GM12878 (cell line): Measurements from ENCODE around the gene PGBD4. TPM values are rescaled to one million over a fixed set of nuclear protein-coding genes. Genes with fewer than 3 reads are reported as not detected.

Experiments used
- ATF2 ChIP-seq: IDR thresholded peaks from 2 replicates; pipeline ENCODE4 v1.6.1; 2012; ENCODE audit warnings: low read length, inconsistent platforms
- CTCF ChIP-seq, 3 experiments: IDR thresholded peaks in 2 of 3; conservative IDR thresholded peaks in 1 of 3; 2 replicates each; pipeline ENCODE4 v1.5.1; 2011; ENCODE audit warnings: low read depth in 3 of 3, low read length in 3 of 3, mild to moderate bottlenecking in 3 of 3, control low read depth in 2 of 3, moderate library complexity in 2 of 3, inconsistent platforms in 1 of 3, mixed read lengths in 1 of 3; ENCODE audit not compliant: control insufficient read depth in 2 of 3, insufficient read depth in 1 of 3; ENCODE audit errors: extremely low read depth in 1 of 3
- E2F4 ChIP-seq: IDR thresholded peaks from 2 replicates; pipeline ENCODE4 v1.6.1; 2012; ENCODE audit warnings: low read depth, low read length, improper control_type of control experiment
- KDM1A ChIP-seq: fragments of 200-600 bp; sonication (generic); IDR thresholded peaks from 2 replicates; pipeline ENCODE4 v1.6.1; 2016; ENCODE audit warnings: borderline replicate concordance
- NR2C1 ChIP-seq: fragments of 450-650 bp; IDR thresholded peaks from 2 replicates; pipeline ENCODE4 v1.6.1; 2017; ENCODE audit warnings: antibody characterized with exemption, mild to moderate bottlenecking, moderate library complexity
- POU2F2 ChIP-seq: IDR thresholded peaks from 3 replicates; pipeline ENCODE4 v1.6.1; 2011; ENCODE audit warnings: low read depth, mild to moderate bottlenecking, low read length, borderline replicate concordance
- RELB ChIP-seq: fragments of 450-650 bp; IDR thresholded peaks from 2 replicates; pipeline ENCODE4 v1.6.1; 2017; ENCODE audit warnings: low read depth, mild to moderate bottlenecking, moderate library complexity
- SPI1 ChIP-seq: IDR thresholded peaks from 2 replicates; pipeline ENCODE4 v1.6.1; 2011; ENCODE audit warnings: low read depth, mild to moderate bottlenecking, low read length, moderate library complexity, borderline replicate concordance; ENCODE audit not compliant: insufficient read depth
- ZSCAN29 ChIP-seq: fragments of 450-650 bp; IDR thresholded peaks from 2 replicates; pipeline ENCODE4 v1.6.1; 2017; ENCODE audit warnings: mild to moderate bottlenecking, moderate library complexity
- polyA plus RNA-seq, 11 experiments: library from polyadenylated mRNA; depleted of rRNA in 4 of 11; unstranded in 6 of 11; stranded (reverse) in 5 of 11; fragments of >200 nt; fragmentation: Nextera tagmentation in 4 of 11; fragmentation: Illumina TruSeq in 1 of 11; extraction: Ambion mirVana in 4 of 11; extraction: Trizol in 1 of 11; gene quantifications; 1 replicate in 1 of 11; 2 replicates in 10 of 11; pipeline versions ENCODE4 v1.2.1 to v1.2.3, GENCODE V29; 2011 to 2016; ENCODE audit warnings: inconsistent platforms in 2 of 11, missing spikeins in 2 of 11, low read depth in 1 of 11
- total RNA-seq, 4 experiments: library from RNA; depleted of rRNA in 3 of 4; stranded (reverse); fragments of >200 nt in 3 of 4; fragmentation: Illumina TruSeq in 1 of 4; extraction: Trizol in 1 of 4; gene quantifications; 2 replicates each; pipeline versions ENCODE4 v1.2.1 to v1.2.3, GENCODE V29; 2013 to 2021
- TF ChIP-seq, protein P1 (sequence below): fragments of 450-650 bp; IDR thresholded peaks from 2 replicates; pipeline ENCODE4 v1.6.1; 2017; ENCODE audit warnings: antibody characterized with exemption, mild to moderate bottlenecking, moderate library complexity
- TF ChIP-seq, protein P2 (sequence below): fragments of 450-650 bp; IDR thresholded peaks from 2 replicates; pipeline ENCODE4 v1.6.1; 2014; ENCODE audit warnings: mild to moderate bottlenecking
- TF ChIP-seq, protein P3 (sequence below): IDR thresholded peaks from 2 replicates; pipeline ENCODE4 v1.6.1; 2011; ENCODE audit warnings: low read depth, low read length, improper control_type of control experiment, borderline replicate concordance

The PGBD4 gene
- total and polyA plus RNA-seq, 10 of the 15 experiments (the other 5 are each of a cell fraction or from before 2014, with no cell fraction given), result 1.2 to 5.8 (median 2.8) TPM

DNA sequence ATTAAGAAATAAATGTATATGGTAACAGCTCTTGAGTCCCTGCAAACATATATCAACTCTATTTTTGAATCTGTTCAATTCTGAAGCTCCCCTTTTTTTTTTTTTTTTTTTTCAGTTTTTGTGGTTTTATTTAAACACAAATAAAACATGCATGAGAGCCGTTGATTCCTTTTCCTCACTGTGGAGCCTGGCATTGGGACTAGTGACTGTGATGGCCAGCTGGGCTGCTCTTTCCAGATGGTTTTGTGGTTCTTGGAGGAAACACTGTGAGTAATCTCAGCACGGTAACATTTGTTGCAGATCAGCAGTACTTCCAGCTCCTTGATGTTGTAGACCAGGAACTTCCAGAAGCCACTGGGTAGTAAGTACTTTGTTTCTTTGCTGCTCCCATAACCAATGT, 16.1 kb upstream of the PGBD4 start (continued):
- TF ChIP-seq, protein P1, sequence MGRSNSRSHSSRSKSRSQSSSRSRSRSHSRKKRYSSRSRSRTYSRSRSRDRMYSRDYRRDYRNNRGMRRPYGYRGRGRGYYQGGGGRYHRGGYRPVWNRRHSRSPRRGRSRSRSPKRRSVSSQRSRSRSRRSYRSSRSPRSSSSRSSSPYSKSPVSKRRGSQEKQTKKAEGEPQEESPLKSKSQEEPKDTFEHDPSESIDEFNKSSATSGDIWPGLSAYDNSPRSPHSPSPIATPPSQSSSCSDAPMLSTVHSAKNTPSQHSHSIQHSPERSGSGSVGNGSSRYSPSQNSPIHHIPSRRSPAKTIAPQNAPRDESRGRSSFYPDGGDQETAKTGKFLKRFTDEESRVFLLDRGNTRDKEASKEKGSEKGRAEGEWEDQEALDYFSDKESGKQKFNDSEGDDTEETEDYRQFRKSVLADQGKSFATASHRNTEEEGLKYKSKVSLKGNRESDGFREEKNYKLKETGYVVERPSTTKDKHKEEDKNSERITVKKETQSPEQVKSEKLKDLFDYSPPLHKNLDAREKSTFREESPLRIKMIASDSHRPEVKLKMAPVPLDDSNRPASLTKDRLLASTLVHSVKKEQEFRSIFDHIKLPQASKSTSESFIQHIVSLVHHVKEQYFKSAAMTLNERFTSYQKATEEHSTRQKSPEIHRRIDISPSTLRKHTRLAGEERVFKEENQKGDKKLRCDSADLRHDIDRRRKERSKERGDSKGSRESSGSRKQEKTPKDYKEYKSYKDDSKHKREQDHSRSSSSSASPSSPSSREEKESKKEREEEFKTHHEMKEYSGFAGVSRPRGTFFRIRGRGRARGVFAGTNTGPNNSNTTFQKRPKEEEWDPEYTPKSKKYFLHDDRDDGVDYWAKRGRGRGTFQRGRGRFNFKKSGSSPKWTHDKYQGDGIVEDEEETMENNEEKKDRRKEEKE, result no peak
- TF ChIP-seq CTCF (IDR thresholded peaks at IDR 0.05 in 2 of 3, conservative IDR thresholded peaks at IDR 0.05 in 1 of 3; ENCODE audit: control insufficient read depth in 2 of 3, extremely low read depth in 1 of 3, insufficient read depth in 1 of 3, low read depth in 3 of 3, low read length in 3 of 3) (no peak), ATF2 (no peak), KDM1A (no peak), ZSCAN29 (no peak), SPI1 (no peak), POU2F2 (no peak), E2F4 (no peak), NR2C1 (no peak), RELB (no peak)
- TF ChIP-seq, protein P2, sequence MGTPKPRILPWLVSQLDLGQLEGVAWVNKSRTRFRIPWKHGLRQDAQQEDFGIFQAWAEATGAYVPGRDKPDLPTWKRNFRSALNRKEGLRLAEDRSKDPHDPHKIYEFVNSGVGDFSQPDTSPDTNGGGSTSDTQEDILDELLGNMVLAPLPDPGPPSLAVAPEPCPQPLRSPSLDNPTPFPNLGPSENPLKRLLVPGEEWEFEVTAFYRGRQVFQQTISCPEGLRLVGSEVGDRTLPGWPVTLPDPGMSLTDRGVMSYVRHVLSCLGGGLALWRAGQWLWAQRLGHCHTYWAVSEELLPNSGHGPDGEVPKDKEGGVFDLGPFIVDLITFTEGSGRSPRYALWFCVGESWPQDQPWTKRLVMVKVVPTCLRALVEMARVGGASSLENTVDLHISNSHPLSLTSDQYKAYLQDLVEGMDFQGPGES, result no peak
- TF ChIP-seq, protein P3, sequence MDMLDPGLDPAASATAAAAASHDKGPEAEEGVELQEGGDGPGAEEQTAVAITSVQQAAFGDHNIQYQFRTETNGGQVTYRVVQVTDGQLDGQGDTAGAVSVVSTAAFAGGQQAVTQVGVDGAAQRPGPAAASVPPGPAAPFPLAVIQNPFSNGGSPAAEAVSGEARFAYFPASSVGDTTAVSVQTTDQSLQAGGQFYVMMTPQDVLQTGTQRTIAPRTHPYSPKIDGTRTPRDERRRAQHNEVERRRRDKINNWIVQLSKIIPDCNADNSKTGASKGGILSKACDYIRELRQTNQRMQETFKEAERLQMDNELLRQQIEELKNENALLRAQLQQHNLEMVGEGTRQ, result no peak
